ENCODE measurements around the gene SKIC2. TPM values are rescaled to one million over a fixed set of nuclear protein-coding genes. Genes with fewer than 3 reads are reported as not detected.

The SKIC2 gene
- total RNA-seq, 1 donor from 2014 or later = 84.3 TPM

Small RNA genes lying within 50 kb of the gene (microRNA-seq; reads per million reads assigned to microRNA genes)
- gene MIR1236 = 1.2 reads per million

Other genes with a start within 250 kb of the SKIC2 start
- gene LY6G6D, start 243.8 kb upstream of the SKIC2 start, total RNA-seq = 0.67 to 1.8 TPM (median 0.82 TPM) in 3 replicates
- gene LY6G6C, start 237.4 kb upstream of the SKIC2 start, total RNA-seq = 0.89 to 1.4 TPM (median 1.3 TPM) in 3 replicates
- 0.16 to 0.33 TPM (median 0.25 TPM) in 3 replicates for gene MPIG6B, start 235.8 kb upstream of the SKIC2 start, total RNA-seq
- gene DDAH2, start 229.9 kb upstream of the SKIC2 start, total RNA-seq = 142 to 144 TPM (median 143 TPM) in 3 replicates
- gene CLIC1, start 222.6 kb upstream of the SKIC2 start, total RNA-seq = 133 to 139 TPM (median 136 TPM) in 3 replicates
- 38.6 to 48.2 TPM (median 42.9 TPM) in 3 replicates for gene MSH5, start 219.2 kb upstream of the SKIC2 start, total RNA-seq
- gene SAPCD1, start 196.5 kb upstream of the SKIC2 start, total RNA-seq = 8.7 to 12.8 TPM (median 11.6 TPM) in 3 replicates
- gene VWA7, start 181.8 kb upstream of the SKIC2 start, total RNA-seq = 1.5 to 1.8 TPM (median 1.6 TPM) in 3 replicates
- 82.8 to 90.4 TPM (median 83.8 TPM) in 3 replicates for gene VARS1, start 163.4 kb upstream of the SKIC2 start, total RNA-seq
- 55.8 to 58.2 TPM (median 57.0 TPM) in 3 replicates for gene LSM2, start 152.2 kb upstream of the SKIC2 start, total RNA-seq
- 1.7 to 2.2 TPM (median 2.1 TPM) in 3 replicates for gene HSPA1L, start 143.9 kb upstream of the SKIC2 start, total RNA-seq
- 61.3 to 70.1 TPM (median 61.7 TPM) in 3 replicates for gene HSPA1A, start 143.6 kb upstream of the SKIC2 start, total RNA-seq
- gene HSPA1B, start 131.4 kb upstream of the SKIC2 start, total RNA-seq = 105 to 109 TPM (median 108 TPM) in 3 replicates
- 23.2 to 24.7 TPM (median 24.4 TPM) in 3 replicates for gene NEU1, start 96.4 kb upstream of the SKIC2 start, total RNA-seq
- 0.40 to 0.94 TPM (median 0.66 TPM) in 3 replicates for gene SLC44A4, start 80.2 kb upstream of the SKIC2 start, total RNA-seq
- 127 to 135 TPM (median 129 TPM) in 3 replicates for gene EHMT2, start 61.5 kb upstream of the SKIC2 start, total RNA-seq
- gene ZBTB12, start 57.1 kb upstream of the SKIC2 start, total RNA-seq = 35.3 to 37.1 TPM (median 35.9 TPM) in 3 replicates
- gene C2, start 31.5 kb upstream of the SKIC2 start, total RNA-seq = 1.6 to 2.9 TPM (median 2.7 TPM) in 3 replicates
- 1.4 to 2.4 TPM (median 1.8 TPM) in 3 replicates for gene CFB, start 13.1 kb upstream of the SKIC2 start, total RNA-seq
- 55.5 to 60.0 TPM (median 59.8 TPM) in 3 replicates for gene NELFE, start 204 bp upstream of the SKIC2 start, total RNA-seq
- gene DXO, start 13.0 kb downstream of the SKIC2 start, total RNA-seq = 25.2 to 28.1 TPM (median 26.1 TPM) in 3 replicates
- 12.0 to 15.3 TPM (median 12.3 TPM) in 3 replicates for gene C4A, start 22.9 kb downstream of the SKIC2 start, total RNA-seq
- gene C4B, start 55.6 kb downstream of the SKIC2 start, total RNA-seq = 10.4 to 12.5 TPM (median 11.5 TPM) in 3 replicates
- gene CYP21A2, start 79.2 kb downstream of the SKIC2 start, total RNA-seq = 0.58 to 1.2 TPM (median 0.91 TPM) in 3 replicates
- gene TNXB, start 150.2 kb downstream of the SKIC2 start, total RNA-seq = 10.8 to 13.9 TPM (median 13.6 TPM) in 3 replicates
- gene ATF6B, start 169.1 kb downstream of the SKIC2 start, total RNA-seq = 95.8 to 99.8 TPM (median 96.3 TPM) in 3 replicates
- gene FKBPL, start 171.1 kb downstream of the SKIC2 start, total RNA-seq = 5.4 to 6.0 TPM (median 6.0 TPM) in 3 replicates
- 3.0 to 4.5 TPM (median 3.4 TPM) in 3 replicates for gene PRRT1, start 192.8 kb downstream of the SKIC2 start, total RNA-seq
- 49.3 to 58.6 TPM (median 51.5 TPM) in 3 replicates for gene PPT2, start 195.0 kb downstream of the SKIC2 start, total RNA-seq
- gene EGFL8, start 205.4 kb downstream of the SKIC2 start, total RNA-seq = 45.7 to 48.3 TPM (median 45.7 TPM) in 3 replicates
- gene AGPAT1, start 216.9 kb downstream of the SKIC2 start, total RNA-seq = 63.2 to 69.0 TPM (median 64.6 TPM) in 3 replicates
- gene RNF5, start 219.2 kb downstream of the SKIC2 start, total RNA-seq = 60.7 to 62.8 TPM (median 62.1 TPM) in 3 replicates
- gene AGER, start 225.1 kb downstream of the SKIC2 start, total RNA-seq = 23.7 to 28.1 TPM (median 27.5 TPM) in 3 replicates
- 236 to 250 TPM (median 246 TPM) in 3 replicates for gene PBX2, start 231.0 kb downstream of the SKIC2 start, total RNA-seq
- gene GPSM3, start 233.5 kb downstream of the SKIC2 start, total RNA-seq = 7.6 to 10.1 TPM (median 8.6 TPM) in 3 replicates